K562 (cell line): ENCODE data around the gene RHCG. TPM values are rescaled to one million over a fixed set of nuclear protein-coding genes. Genes with fewer than 3 reads are reported as not detected.

Experiments used
- ATAC-seq: fragments of 200-7000 bp; cut with Tn5 transposase; 3 replicates; pipeline ENCODE4 v1.9.1; 2020; ENCODE audit warnings: moderate library complexity
- BruUV-seq: library from RNA; stranded (reverse); fragments of 400-500 nt; replicated peaks from 2 replicates; lab custom pipeline; 2021; lab: Mats Ljungman, UMichigan
- CTCF ChIA-PET: fragments of 300-600 bp; formaldehyde crosslinking; extraction: SDS; loops from one replicate; lab custom pipeline; 2021; ENCODE audit warnings: low intra/inter-chr PET ratio; lab: Yijun Ruan, JAX
- POLR2A ChIA-PET: fragments of 300-600, 350-650 bp; sonication (Branson Sonifier 250); formaldehyde crosslinking; extraction: SDS; loops from one replicate; lab custom pipeline; 2021; ENCODE audit warnings: antibody characterized with exemption, inconsistent platforms; lab: Yijun Ruan, JAX
- DNase-seq, 4 experiments: peaks; one replicate each; pipeline versions ENCODE4 v3.0.0 to v3.0.0-alpha.2; 2011 to 2018; ENCODE audit warnings: low spot score in 3 of 4, mixed read lengths in 3 of 4; ENCODE audit errors: extremely low read depth in 1 of 4
- FAIRE-seq: peaks from 2 replicates; lab custom pipeline; 2011; peaks lifted over from hg19 to GRCh38; lab: Jason Lieb, UNC
- H2AFZ ChIP-seq: 2 replicates; pipeline ENCODE4 v1.6.0; 2011; ENCODE audit warnings: low read depth, low read length, control low read depth, inconsistent platforms
- H3K27ac ChIP-seq: fragments of 200-600 bp; 3 replicates; pipeline ENCODE4 v1.8.0; 2011; ENCODE audit warnings: low read depth, mild to moderate bottlenecking, control low read depth, inconsistent platforms, low read length, moderate library complexity, mixed read lengths; ENCODE audit errors: extremely low read depth
- H3K27me3 ChIP-seq, 2 experiments: fragments of 300-600 bp in 1 of 2; 2 replicates in 1 of 2; 3 replicates in 1 of 2; pipeline versions ENCODE4 v1.6.0 to v1.8.0; 2011; ENCODE audit warnings: inconsistent platforms in 2 of 2, low read length in 2 of 2, mild to moderate bottlenecking in 1 of 2, mixed read lengths in 1 of 2, moderate library complexity in 1 of 2; ENCODE audit not compliant: control insufficient read depth in 2 of 2, insufficient read depth in 2 of 2
- H3K36me3 ChIP-seq: fragments of 300-600 bp; 3 replicates; pipeline ENCODE4 v1.8.0; 2011; ENCODE audit warnings: mild to moderate bottlenecking, low read length, inconsistent platforms; ENCODE audit not compliant: control insufficient read depth, insufficient read depth
- H3K4me1 ChIP-seq, 2 experiments: fragments of 200-600 bp in 1 of 2; replicated peaks in 1 of 2; 2 replicates in 1 of 2; 3 replicates in 1 of 2; pipeline versions ENCODE4 v1.5.1 to v1.8.0; 2011; ENCODE audit warnings: inconsistent platforms in 2 of 2, low read length in 2 of 2, mild to moderate bottlenecking in 1 of 2, mixed read lengths in 1 of 2, moderate library complexity in 1 of 2; ENCODE audit not compliant: control insufficient read depth in 2 of 2, insufficient read depth in 2 of 2
- H3K4me2 ChIP-seq: 2 replicates; pipeline ENCODE4 v1.6.1; 2011; ENCODE audit warnings: low read length, control low read depth, inconsistent platforms, mixed read lengths; ENCODE audit not compliant: insufficient read depth
- H3K4me3 ChIP-seq: fragments of 200-600 bp; sonication (generic), shearing (Covaris generic); 2 replicates; pipeline ENCODE4 v1.5.1; 2016; ENCODE audit warnings: control low read depth, inconsistent platforms
- H3K79me2 ChIP-seq: fragments of 200-600 bp; 3 replicates; pipeline ENCODE4 v1.8.0; 2011; ENCODE audit warnings: low read length, inconsistent platforms; ENCODE audit not compliant: control insufficient read depth, insufficient read depth
- H3K9ac ChIP-seq, 2 experiments: 2 replicates each; pipeline versions ENCODE4 v1.6.0 to v1.6.1; 2011; ENCODE audit warnings: low read depth in 2 of 2, low read length in 2 of 2, control low read depth in 1 of 2, inconsistent platforms in 1 of 2, mild to moderate bottlenecking in 1 of 2, mixed read lengths in 1 of 2; ENCODE audit not compliant: insufficient read depth in 1 of 2
- H3K9me1 ChIP-seq: one replicate; pipeline ENCODE4 v1.6.0; 2011; ENCODE audit warnings: inconsistent platforms, mild to moderate bottlenecking, low read length, moderate library complexity; ENCODE audit not compliant: control insufficient read depth, insufficient read depth
- H3K9me3 ChIP-seq: replicated peaks from 2 replicates; pipeline ENCODE4 v1.5.1; 2011; ENCODE audit warnings: low read depth, low read length, inconsistent platforms; ENCODE audit not compliant: control insufficient read depth, insufficient read depth
- H4K20me1 ChIP-seq: replicated peaks from 2 replicates; pipeline ENCODE4 v1.6.1; 2011; ENCODE audit warnings: low read length, inconsistent platforms, mixed read lengths; ENCODE audit not compliant: control insufficient read depth, insufficient read depth
- CAMTA2 ChIP-seq: fragments of 250-450 bp; sonication (Bioruptor Pico); conservative IDR thresholded peaks from 2 replicates; pipeline ENCODE4 v1.5.1; 2022
- CBX2 ChIP-seq: fragments of 200-600 bp; sonication (generic); IDR thresholded peaks from one replicate; pipeline ENCODE4 v1.6.1; 2012; ENCODE audit warnings: mild to moderate bottlenecking, low read length, inconsistent platforms; ENCODE audit not compliant: insufficient read depth, poor library complexity, severe bottlenecking
- CTBP1 ChIP-seq: fragments of 450-650 bp; IDR thresholded peaks from 2 replicates; pipeline ENCODE4 v1.6.1; 2016; ENCODE audit warnings: borderline replicate concordance
- CTCFL ChIP-seq: IDR thresholded peaks from 2 replicates; pipeline ENCODE4 v1.6.1; 2011; ENCODE audit warnings: borderline replicate concordance, low read depth, mild to moderate bottlenecking, moderate library complexity, low read length; ENCODE audit not compliant: insufficient read depth, poor library complexity, severe bottlenecking
- ELK1 ChIP-seq: sonication (generic); formaldehyde crosslinking; IDR thresholded peaks from 2 replicates; pipeline ENCODE4 v1.8.1; 2022; ENCODE audit warnings: missing genetic modification reagents
- HMGN3 ChIP-seq: IDR thresholded peaks from 2 replicates; pipeline ENCODE4 v1.6.1; 2011; ENCODE audit warnings: borderline replicate concordance, low read depth, mild to moderate bottlenecking, mixed read lengths, low read length; ENCODE audit not compliant: insufficient read length; ENCODE audit errors: extremely low read depth
- MAFK ChIP-seq: IDR thresholded peaks from 2 replicates; pipeline ENCODE4 v1.6.1; 2011; ENCODE audit warnings: low read length, improper control_type of control experiment
- SNRNP70 ChIP-seq: fragments of 200-400 bp; formaldehyde crosslinking; optimal IDR thresholded peaks from 2 replicates; pipeline ENCODE3; 2017; ENCODE audit warnings: low read depth, low read length
- TAF1 ChIP-seq: IDR thresholded peaks from 2 replicates; pipeline ENCODE4 v1.6.1; 2011; ENCODE audit warnings: mild to moderate bottlenecking, low read length, moderate library complexity; ENCODE audit not compliant: insufficient read depth, control insufficient read depth, severe bottlenecking; ENCODE audit errors: extremely low read depth
- TFE3 ChIP-seq: fragments of 450-650 bp; formaldehyde crosslinking; IDR thresholded peaks from 2 replicates; pipeline ENCODE4 v1.4.0; 2020; ENCODE audit warnings: mild to moderate bottlenecking, mixed read lengths
- ZBTB1 ChIP-seq: sonication (generic); formaldehyde crosslinking; IDR thresholded peaks from 2 replicates; pipeline ENCODE4 v1.8.1; 2023; ENCODE audit warnings: missing genetic modification reagents, low read depth, mild to moderate bottlenecking, borderline replicate concordance
- ZNF445 ChIP-seq: fragments of 250-450 bp; sonication (Bioruptor Pico); IDR thresholded peaks from 2 replicates; pipeline ENCODE4 v1.4.0; 2020; ENCODE audit warnings: low read depth, mild to moderate bottlenecking, moderate library complexity
- WGBS: fragments of 100-300 bp; shearing (Covaris generic); methylation state at CpG from one replicate; pipeline ENCODE4 v1.1.6; 2016; ENCODE audit warnings: low coverage, mixed read lengths; ENCODE audit not compliant: insufficient coverage; ENCODE audit errors: missing lambda C conversion rate; 5-methylcytosine and 5-hydroxymethylcytosine counted together
- in situ Hi-C: fragments of 300-500 bp; cut with MboI; formaldehyde crosslinking; loops from 4 replicates; pipeline ENCODE4 v1.15.0; 2018; ENCODE audit warnings: inconsistent platforms, mixed read lengths
- intact Hi-C: fragments of 100-400 bp; cut with micrococcal nuclease; formaldehyde crosslinking; loops from 2 replicates; pipeline ENCODE4 v1.14.2; 2022
- polyA plus RNA-seq, 8 experiments: library from polyadenylated mRNA; depleted of rRNA in 4 of 8; stranded (reverse) in 5 of 8; unstranded in 3 of 8; fragments of >200 nt; fragmentation: Nextera tagmentation in 2 of 8; fragmentation: Illumina TruSeq in 1 of 8; extraction: Ambion mirVana in 2 of 8; extraction: Trizol in 1 of 8; gene quantifications; 2 replicates each; pipeline versions ENCODE4 v1.2.1 to v1.2.3, GENCODE V29; 2011 to 2014; ENCODE audit warnings: inconsistent platforms in 1 of 8, missing spikeins in 1 of 8
- total RNA-seq, 7 experiments: library from RNA; depleted of rRNA in 6 of 7; stranded (reverse); fragments of >200 nt in 6 of 7; fragmentation: Illumina TruSeq in 2 of 7; extraction: Trizol in 2 of 7; gene quantifications; 2 replicates each; pipeline versions ENCODE4 v1.2.1 to v1.2.3, GENCODE V29; 2011 to 2021; ENCODE audit warnings: low replicate concordance in 1 of 7

The RHCG gene
- total and polyA plus RNA-seq, 9 of the 15 experiments (the other 6 are each of a cell fraction or from before 2014, with no cell fraction given), result not detected

- peak; percentile 68 for TF ChIP-seq CTCFL
Observed at GRCh38 chr15:89494941-89495637, 1.3 kb downstream of the RHCG start (continued).

- no TSS peak for BruUV-seq
- POLR2A ChIA-PET, result interaction anchor here (0.8 kb wide), 1 partner anchor 81 kb away, joined by 3 read pairs; the partner anchor contains the start of gene TICRR
- no peak for ATAC-seq
- H4K20me1 ChIP-seq, result 0 out of 2 replicates have a peak, but pooled peaks cover 3% of the 10 kb centered on the region
- H3K4me1 ChIP-seq, result peaks cover 0 to 9% of the 10 kb centered on the region in 2 experiments; a peak in 2 of 5 replicates
- FAIRE-seq, result no peak
- WGBS, result 0% methylated on average over 3 of the region's 3 CpGs
- H3K9ac ChIP-seq, result no peak overlapping the region
- intact Hi-C loops (no loop called here), in situ Hi-C loops (no loop called here)
- CTCF ChIA-PET, result interaction anchor here (0.7 kb wide), 1 partner anchor 13 kb away, joined by 3 read pairs; no protein-coding TSS in a partner anchor
- no peak overlapping the region for H3K4me3 ChIP-seq
- H2AFZ ChIP-seq, result no peak overlapping the region
- H3K9me3 ChIP-seq, result no peaks in the 10 kb centered on the region
- H3K79me2 ChIP-seq, result no peaks in the 10 kb centered on the region
- H3K27me3 ChIP-seq, result peaks cover 20 to 47% of the 10 kb centered on the region in 2 experiments
- no peak overlapping the region for H3K27ac ChIP-seq
- no peak overlapping the region for H3K4me2 ChIP-seq
- DNase-seq, result no peak
- H3K36me3 ChIP-seq, result no peaks in the 10 kb centered on the region
- H3K9me1 ChIP-seq, result no peaks in the 10 kb centered on the region
- TF ChIP-seq CAMTA2 (CRISPR knock-in tag) (no peak), HMGN3 (no peak), TAF1 (no peak), TFE3 (CRISPR knock-in tag) (no peak), ELK1 (CRISPR knock-in tag) (no peak), ZBTB1 (CRISPR knock-in tag) (no peak), CBX2 (no peak), CTBP1 (no peak), MAFK (no peak), ZNF445 (CRISPR knock-in tag) (no peak), SNRNP70 (no peak)
Observed at GRCh38 chr15:89494031-89494430, 2.4 kb downstream of the RHCG start.
